GM21737 (cell line): ENCODE data around the gene SERPINE1.
"Not testable (repeated sequence)": the region's sequence is repeated elsewhere in the genome, so short reads cannot be mapped to it uniquely, and the experiment has no call there.

ENCODE experiments used
- ATAC-seq: cut with Tn5 transposase; IDR thresholded peaks from one replicate; pipeline ENCODE4 v1.9.1; 2021; ENCODE audit warnings: mild to moderate bottlenecking, moderate library complexity; ENCODE audit not compliant: unreplicated experiment

SERPINE1 gene

GRCh38 chr7:101121991-101122932 is 4.6 kb upstream of the SERPINE1 start:
- ATAC-seq: no peak

GRCh38 chr7:101122933-101123702 is 3.8 kb upstream of the SERPINE1 start:
- ATAC-seq: no peak

GRCh38 chr7:101123703-101124068 is 3.2 kb upstream of the SERPINE1 start:
- ATAC-seq: no peak

- ATAC-seq: no peak
Observed at GRCh38 chr7:101124376-101125056, 2.4 kb upstream of the SERPINE1 start.

GRCh38 chr7:101125989-101126650 is 784 bp upstream of the SERPINE1 start:
- no peak for ATAC-seq

GRCh38 chr7:101127460-101128039 is 646 bp downstream of the SERPINE1 start:
- ATAC-seq: no peak

GRCh38 chr7:101128040-101128834 is 1.3 kb downstream of the SERPINE1 start:
- no peak for ATAC-seq

- no peak for ATAC-seq
Observed at GRCh38 chr7:101129603-101130117, 2.8 kb downstream of the SERPINE1 start.

- ATAC-seq: not testable (repeated sequence)
Observed at GRCh38 chr7:101132626-101133600, 6.0 kb downstream of the SERPINE1 start.

- no peak for ATAC-seq
Observed at GRCh38 chr7:101133621-101134398, 6.9 kb downstream of the SERPINE1 start.

- no peak for ATAC-seq
Observed at GRCh38 chr7:101134399-101134980, 7.6 kb downstream of the SERPINE1 start.

GRCh38 chr7:101137651-101138212 is 10.8 kb downstream of the SERPINE1 start:
- no peak for ATAC-seq

GRCh38 chr7:101138213-101138870 is 11.4 kb downstream of the SERPINE1 start:
- ATAC-seq: peak; percentile 61

GRCh38 chr7:101140339-101140699 is 13.4 kb downstream of the SERPINE1 start:
- ATAC-seq: no peak

GRCh38 chr7:101140746-101141382 is 14.0 kb downstream of the SERPINE1 start:
- ATAC-seq: no peak
